GM21367 (cell line): ENCODE measurements around the gene PRSS36.
"Not testable (repeated sequence)": the region's sequence is repeated elsewhere in the genome, so short reads cannot be mapped to it uniquely, and the experiment has no call there.

Experiments used
- ATAC-seq: cut with Tn5 transposase; IDR thresholded peaks from one replicate; pipeline ENCODE4 v1.9.1; 2021; ENCODE audit not compliant: unreplicated experiment

The PRSS36 gene

DNA sequence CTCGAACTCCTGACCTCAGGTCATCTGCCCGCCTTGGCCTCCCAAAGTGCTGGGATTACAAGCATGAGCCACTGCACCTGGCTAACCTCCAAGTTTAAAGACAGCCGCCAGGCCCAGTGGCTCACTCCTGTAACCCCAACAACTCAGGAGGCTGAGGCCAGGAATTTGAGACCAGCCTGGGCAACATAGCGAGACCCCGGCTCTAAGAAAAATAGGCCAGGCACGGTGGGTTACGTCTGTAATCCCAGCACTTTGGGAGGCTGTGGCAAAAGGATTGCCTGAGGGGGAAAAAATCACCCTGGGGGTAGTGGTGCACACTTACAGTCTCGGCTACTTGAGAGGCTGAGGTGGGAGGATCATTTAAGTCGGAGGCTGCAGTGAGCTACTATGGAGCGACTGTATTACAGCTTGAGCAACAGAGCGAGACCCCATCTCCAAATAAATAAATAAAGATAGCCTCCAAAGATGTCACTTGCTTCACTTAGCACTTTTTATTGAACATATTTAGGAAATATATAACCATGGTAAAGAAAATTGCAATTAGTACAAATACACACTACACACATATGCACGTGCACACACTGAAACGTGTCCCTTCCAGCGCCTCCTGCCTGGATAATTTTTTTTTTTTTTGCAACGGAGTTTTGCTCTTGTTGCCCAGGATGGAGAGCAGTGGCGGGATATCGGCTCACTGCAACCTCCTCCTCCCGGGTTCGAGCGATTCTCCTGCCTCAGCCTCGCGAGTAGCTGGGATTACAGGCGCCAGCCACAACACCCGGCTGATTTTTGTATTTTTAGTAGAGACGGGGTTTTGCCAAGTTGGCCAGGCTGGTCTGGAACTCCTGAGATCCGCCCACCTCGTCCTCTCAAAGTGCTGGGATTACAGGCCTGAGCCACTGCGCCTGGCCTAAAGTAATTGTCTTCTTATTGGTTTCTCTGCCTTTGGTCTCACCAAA, 43.1 kb downstream of the PRSS36 start:
- ATAC-seq, result no peak

DNA sequence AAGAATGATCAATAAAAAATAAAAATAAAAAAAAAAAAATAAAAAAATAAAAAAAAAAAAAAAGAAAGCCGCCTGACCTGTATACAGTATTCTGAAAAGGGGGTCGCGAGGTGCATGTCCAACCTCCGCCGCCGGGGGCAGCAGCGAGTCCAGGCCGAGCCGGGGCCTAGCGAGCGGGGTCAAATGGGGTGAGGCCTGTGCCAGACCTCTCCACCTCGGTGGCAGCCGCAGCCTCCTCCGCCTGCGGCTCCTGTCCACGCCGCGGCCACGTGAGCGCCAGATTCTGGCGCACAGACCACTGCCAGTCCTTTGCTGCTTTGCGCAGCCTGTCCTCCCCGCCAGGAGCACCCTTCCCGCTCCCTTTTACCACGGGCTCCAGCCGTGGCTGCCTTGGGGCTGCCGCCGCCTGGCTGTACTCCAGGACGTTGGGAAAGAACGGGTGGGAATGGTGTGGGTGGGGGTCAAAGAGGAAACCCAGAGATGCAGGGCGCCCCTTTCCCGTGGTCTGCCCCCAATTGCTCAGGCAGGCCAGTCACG, 44.1 kb downstream of the PRSS36 start:
- ATAC-seq, result no peak

DNA sequence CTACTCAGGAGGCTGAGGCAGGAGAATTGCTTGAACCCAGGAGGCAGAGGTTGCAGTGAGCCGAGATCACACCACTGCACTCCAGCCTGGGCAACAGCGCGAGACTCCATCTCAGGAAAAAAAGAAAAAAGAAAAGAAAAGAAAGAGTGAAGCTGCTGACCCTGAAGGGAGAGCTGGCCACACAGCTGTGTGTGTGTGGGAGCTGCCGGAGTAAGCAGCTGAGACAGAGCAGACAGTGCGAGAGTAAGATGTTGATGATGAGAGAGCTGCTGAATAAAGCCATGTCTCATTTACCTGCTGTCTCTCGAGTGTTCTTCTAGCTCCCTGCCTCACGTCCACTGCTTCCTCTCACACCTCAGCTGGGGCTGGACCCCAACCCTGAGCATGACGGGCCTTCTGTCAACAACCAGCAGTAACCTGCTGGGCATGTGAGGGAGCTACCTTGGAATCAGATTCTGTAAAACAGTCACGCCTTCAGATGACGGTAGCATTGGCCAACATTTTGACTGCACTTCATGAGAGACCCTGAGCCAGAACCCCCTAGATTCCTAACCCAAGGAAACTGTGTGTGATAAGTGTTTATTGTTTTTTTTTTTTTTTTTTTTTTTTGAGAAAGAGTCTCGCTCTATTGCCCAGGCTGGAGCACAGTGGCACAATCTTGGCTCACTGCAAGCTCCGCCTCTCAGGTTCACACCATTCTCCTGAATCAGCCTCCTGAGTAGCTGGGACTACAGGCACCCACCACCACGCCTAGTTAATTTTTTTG, 48.8 kb downstream of the PRSS36 start:
- ATAC-seq, result not testable (repeated sequence)

DNA sequence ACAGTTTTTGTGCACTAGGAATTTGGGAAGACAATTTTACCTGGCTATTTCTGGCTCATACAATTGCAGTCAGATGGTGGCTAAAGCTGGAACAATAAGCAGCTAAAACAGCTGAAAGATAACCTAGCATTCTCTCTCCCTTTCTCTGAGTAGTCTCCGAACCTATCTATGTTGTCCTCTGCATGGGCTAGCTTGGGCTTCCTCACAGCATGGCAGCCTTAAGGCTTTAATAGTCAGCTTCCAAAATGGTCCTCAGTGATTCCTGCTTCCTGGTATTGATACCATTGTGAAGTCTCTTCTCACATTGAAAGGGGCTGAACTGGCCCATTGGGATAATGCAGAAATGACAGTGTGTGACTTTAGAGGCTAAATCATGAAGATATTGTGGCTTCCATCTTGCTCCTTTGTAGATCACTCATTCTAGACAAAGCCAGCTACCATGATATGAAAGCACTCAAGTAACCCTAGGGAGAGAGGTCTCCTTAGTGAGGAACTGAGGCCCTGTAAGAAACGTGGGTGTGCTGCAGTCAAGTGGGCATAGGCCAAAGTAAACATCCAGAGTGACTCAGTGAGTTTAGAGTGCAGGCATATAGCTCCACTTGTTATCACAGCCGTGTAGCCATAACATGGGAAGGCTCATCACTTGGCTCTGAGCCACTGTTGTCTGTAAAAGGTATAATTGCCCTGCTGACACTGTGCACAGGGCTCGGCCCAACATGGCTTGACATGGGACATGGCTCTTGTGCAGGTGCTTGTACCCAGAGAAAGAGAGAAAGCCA, 49.8 kb downstream of the PRSS36 start:
- ATAC-seq, result no peak

DNA sequence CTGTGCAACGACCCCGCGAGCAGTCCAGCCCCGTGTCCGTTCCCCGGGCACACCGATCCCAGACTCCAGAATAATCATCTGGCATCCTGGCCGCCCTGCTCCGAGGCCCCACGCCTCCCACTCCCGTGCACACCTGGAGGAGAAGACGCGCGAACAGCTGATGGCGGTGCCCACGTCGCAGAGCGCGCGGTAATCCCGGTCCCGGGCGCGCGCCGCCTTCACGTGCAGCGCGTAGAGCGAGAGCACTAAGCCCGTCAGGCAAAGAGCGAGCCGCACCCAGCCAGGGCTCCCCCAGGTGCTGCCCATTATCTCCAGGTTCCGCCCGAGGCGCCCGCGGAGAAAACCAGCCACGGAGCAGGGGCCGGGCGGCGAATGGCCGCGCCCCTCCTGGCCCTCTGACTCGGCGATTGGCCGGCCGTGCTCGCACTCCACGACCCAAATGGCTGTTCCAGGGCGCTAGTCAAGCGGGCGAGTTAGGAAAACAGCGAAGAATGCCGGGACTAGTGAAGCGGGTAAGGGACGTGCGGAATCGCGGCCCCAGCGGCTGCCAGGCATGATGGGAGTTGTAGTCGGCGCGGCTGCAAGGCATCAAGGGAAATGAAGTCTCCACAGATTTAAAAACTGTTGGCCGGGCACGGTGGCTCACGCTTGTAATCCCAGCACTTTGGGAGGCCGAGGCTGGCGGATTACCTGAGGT, 55.3 kb downstream of the PRSS36 start, which contains the start of gene VKORC1:
VKORC1 (minus strand) TSS at position 374 of the 697 bp plus-strand sequence; CDS start at position 306, 68 bp downstream.
- ATAC-seq, result peak; percentile 73

DNA sequence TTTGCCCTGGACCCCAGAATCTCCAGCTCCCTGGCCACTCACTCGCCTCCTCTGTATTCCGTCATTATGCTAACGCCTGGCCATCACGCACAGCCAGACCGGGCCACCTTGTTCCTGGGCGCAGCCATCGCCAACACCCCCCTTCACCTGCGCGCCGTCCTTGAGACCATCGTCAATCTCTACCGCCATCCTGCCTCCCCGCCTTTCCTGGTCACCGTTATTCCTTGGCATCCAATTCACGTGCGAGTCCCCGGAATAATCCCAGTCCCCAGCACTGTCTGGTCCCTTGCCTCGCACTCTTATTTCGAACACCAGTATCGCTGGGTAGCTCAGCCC, 55.8 kb downstream of the PRSS36 start:
- no peak for ATAC-seq

DNA sequence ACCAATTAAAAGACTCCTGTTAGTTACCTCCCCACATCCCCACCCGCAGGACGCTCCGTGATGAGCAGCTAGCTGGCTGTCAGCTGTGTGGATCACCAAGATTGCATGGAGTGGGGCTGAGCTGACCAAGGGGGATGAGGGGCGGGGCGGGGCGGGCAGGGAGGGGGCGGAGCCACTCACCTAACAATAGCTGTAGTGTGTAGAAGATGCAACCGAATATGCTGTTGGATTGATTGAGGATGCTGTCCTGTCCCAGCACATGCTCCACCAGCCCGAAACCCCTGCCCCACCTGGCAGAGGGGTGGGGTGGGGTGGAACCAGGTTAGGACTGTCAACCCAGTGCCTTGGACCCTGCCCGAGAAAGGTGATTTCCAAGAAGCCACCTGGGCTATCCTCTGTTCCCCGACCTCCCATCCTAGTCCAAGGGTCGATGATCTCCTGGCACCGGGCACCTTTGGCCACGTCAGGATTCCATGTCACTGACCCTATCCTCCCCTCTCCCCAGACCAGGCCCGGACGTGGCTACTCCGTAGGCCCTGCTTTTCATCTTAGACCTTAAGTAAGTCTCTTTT, 56.6 kb downstream of the PRSS36 start:
- ATAC-seq, result no peak

DNA sequence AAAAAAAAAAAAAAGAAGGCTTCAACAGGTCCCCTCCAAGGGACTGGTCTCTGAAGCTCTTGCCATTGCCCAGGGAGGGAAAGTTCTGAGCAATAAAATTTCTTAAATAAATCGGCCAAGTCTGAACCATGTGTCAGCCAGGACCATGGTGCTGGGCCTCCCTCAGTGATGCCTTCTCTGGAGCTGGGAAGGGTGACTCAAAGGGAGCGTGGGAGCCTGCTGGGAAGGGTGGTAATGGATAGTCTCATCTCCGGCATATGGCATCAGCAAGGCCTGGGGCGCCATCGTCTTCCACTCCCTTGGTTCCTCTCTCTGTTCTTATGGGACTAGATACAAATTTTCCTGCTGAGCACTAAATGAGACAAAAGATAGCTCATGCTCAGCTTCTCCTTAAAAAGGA, 57.5 kb downstream of the PRSS36 start:
- ATAC-seq, result no peak

DNA sequence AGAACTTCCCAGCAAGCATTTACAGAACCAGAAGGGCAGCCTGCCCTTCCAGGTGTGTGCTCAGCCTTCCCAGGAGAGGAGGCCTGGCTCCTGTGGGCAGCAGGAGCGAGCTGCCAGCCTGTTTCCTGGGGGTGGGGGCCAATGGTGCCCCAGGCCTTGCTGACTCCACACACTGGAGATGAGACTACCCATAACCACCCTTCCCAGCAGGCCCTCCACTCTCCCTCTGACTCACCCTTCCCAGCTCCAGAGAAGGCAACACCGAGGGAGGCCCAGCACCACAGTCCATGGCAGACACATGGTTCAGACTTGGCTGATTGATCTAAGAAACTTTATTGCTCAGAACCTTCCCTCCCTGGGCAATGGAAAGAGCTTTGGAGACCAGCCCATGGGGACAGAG, 59.3 kb downstream of the PRSS36 start:
- ATAC-seq, result no peak

DNA sequence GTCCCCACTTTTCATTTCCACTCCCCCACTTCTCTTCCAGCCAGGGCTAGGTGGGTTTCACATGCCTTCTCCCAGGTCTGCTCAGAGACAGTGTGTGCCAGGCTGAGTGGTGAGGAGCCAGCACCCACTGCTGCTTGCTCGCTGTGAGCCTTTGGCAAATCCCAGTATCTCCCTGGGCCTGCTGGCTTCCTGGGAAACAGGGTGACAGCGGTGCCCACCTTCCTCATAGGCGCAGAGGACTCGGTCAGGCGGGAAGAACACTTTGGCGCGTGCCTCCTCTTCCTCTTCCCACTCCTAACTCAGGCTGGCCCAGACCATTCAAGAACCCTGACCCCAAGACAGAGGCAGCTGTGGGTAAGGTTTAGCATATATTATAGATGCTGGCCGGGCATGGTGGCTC, 60.7 kb downstream of the PRSS36 start:
- ATAC-seq, result no peak
